Activated CD8-positive, alpha-beta memory T cell treated with anti-CD3 and anti-CD28 coated beads for 24 hours (primary cell): ENCODE measurements around the gene ZNF335.

Experiments used
- DNase-seq: peaks from one replicate; pipeline ENCODE4 v3.0.0-alpha.2; 2020

The ZNF335 gene

GRCh38 chr20:45949542-45950329 is 22.3 kb downstream of the ZNF335 start:
- no peak for DNase-seq

- DNase-seq = no peak
Observed at GRCh38 chr20:45948742-45949541, 23.1 kb downstream of the ZNF335 start.

GRCh38 chr20:45948261-45948733 is 23.7 kb downstream of the ZNF335 start:
- no peak for DNase-seq

GRCh38 chr20:45947110-45947866 is 24.7 kb downstream of the ZNF335 start:
- DNase-seq = no peak

GRCh38 chr20:45946149-45946970 is 25.6 kb downstream of the ZNF335 start:
- DNase-seq = no peak

GRCh38 chr20:45945678-45946148 is 26.3 kb downstream of the ZNF335 start:
- no peak for DNase-seq

- DNase-seq = no peak
Observed at GRCh38 chr20:45944965-45945677, 26.9 kb downstream of the ZNF335 start.

GRCh38 chr20:45944151-45944964 is 27.6 kb downstream of the ZNF335 start:
- DNase-seq = no peak

GRCh38 chr20:45943613-45944012 is 28.4 kb downstream of the ZNF335 start:
- no peak for DNase-seq

- no peak for DNase-seq
Observed at GRCh38 chr20:45940469-45940868, 31.5 kb downstream of the ZNF335 start.

- DNase-seq = no peak
Observed at GRCh38 chr20:45940053-45940452, 31.9 kb downstream of the ZNF335 start.

- DNase-seq = no peak
Observed at GRCh38 chr20:45938727-45939438, 33.1 kb downstream of the ZNF335 start.

- DNase-seq = no peak
Observed at GRCh38 chr20:45937765-45938164, 34.2 kb downstream of the ZNF335 start.

- no peak for DNase-seq
Observed at GRCh38 chr20:45935416-45936046, 36.5 kb downstream of the ZNF335 start.

- peak; percentile 99 for DNase-seq
Observed at GRCh38 chr20:45934586-45935415, 37.2 kb downstream of the ZNF335 start, which contains the start of gene PCIF1. Gene PCIF1, plus strand, starts transcription at chr20:45934683. Its CDS starts 4,317 bp downstream, at chr20:45939000.

GRCh38 chr20:45934046-45934585 is 37.9 kb downstream of the ZNF335 start:
- no peak for DNase-seq

GRCh38 chr20:45933266-45934045 is 38.5 kb downstream of the ZNF335 start:
- DNase-seq = peak; percentile 85
